NCI-H446 (cell line): Measurements from ENCODE around the gene FBXW11.
"Not testable (repeated sequence)": the region's sequence is repeated elsewhere in the genome, so short reads cannot be mapped to it uniquely, and the experiment has no call there.

ENCODE experiments used
- DNase-seq, 2 experiments: peaks; one replicate each; lab custom pipeline; 2025; lab: John Stamatoyannopoulos, UW

The FBXW11 gene

DNA sequence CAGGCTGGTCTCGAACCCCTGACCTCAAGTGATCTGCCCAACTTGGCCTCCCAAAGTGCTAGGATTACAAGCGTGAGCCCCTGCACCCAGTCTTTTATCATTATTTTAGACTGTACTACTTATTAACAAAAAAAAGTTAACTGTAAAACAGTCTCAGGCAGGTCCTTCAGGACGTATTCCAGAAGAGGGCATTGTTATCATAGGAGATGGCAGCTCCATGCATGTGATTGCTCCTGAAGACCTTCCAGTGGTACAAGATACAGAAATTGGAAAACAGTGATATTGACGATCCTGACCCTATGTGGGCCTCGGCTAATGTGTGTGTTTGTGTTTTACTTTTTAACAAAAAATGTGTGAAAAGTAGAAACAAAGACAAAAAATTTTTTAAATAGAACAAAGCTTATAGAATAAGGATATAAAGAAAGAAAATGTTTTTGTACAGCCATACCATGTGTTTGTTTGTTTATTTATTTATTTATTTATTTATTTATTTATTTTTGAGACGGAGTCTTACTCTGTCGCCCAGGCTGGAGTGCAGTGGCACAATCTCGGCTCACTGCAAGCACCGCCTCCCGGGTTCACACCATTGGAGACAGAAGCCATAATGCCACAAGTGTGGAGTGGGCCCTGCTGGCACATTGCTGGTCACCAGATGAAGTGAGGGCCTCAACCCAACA is 13.8 kb upstream of the FBXW11 start:
- DNase-seq = not testable (repeated sequence)

DNA sequence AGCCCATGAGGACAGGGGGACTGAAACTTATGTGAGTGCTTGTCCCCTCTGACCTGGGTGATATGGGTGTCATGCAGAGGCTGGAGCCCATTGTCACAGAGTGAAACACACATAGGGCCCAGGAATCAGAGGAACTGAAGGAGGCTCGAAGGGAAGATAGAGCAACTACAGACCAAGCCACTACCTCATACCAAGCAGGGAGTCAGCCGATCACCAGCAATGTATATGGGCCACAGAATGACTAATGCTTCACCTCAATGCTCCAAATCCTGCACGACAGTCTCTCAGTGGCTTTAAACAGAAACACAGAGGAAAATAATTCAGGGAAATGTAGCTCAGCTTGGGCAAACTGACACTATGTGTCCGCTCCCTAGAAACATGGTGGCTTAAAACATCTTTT is 8.9 kb upstream of the FBXW11 start:
- DNase-seq = no peak

DNA sequence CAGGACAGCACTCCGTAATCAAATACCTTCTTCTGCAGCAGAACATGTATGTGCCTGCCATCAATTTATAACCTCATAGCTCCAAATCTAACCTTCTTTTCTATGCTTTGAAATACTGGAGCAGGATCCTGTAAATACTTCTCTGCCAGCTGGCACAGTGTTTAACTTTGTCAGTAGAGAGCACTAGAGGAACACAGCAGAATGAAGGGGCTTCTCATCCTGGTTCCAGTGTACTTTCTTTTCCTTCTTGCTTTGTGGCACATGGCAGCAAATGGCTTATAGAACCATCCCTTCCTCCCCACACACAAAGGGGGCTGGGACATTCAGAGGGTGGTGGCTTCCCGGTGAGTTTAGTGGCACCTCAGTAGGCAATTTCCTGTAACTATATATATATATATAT is 3.8 kb upstream of the FBXW11 start:
- peak; percentile 12 to 13 for DNase-seq

DNA sequence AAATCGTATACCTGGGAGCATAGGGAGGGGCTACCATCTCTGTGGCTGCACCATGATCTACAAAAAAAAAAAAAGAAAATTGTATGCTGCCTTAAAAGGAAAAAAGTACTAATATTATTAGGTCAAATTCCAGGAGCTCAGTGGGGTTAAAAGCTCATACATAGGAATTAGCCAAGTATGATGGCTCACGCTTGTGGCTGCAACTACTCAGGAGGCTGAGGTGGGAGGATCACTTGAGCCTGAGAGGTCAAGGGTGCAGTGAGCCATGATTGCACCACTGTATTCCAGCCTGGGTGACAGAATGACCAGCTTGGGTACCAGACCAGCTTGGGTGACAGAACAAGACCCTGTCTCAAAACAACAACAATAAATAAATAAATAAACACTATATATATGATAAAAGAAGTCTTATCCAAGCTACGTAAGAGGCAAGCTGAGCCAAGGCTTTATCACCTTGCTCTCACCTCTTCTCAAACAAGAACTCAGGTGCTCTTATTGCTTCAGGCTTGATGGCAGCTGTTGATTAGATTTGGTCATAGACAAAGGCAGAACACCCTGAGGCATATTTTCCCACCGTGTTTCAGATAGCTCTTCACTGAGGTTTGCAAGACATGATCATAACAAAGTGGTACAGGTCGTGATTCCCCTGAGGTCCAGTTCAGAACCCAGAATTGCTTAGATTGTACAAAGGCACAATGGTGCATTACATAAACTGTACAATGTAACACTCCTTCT is 3.3 kb upstream of the FBXW11 start:
- DNase-seq = no peak

DNA sequence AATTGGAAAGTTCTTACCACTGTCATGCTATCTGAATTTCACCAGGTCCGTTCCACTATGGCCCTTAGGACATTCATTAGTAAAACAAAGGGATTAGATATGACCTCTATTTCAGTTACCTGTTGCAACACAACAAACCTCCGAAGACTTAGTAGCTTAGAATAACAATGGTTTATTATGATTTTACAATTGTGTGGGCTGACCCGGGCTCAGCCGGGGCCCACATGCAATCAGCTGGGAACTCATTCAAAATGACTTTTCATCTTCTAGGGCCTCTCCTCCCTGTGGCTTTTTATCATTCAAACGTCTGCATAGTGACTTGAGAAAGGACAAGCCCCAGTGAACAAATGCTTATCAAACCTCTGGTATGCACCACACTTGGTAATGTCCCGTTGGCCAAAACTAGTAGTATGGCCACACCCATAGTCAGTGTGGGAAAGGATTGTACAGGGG is 2.3 kb upstream of the FBXW11 start:
- DNase-seq = no peak

DNA sequence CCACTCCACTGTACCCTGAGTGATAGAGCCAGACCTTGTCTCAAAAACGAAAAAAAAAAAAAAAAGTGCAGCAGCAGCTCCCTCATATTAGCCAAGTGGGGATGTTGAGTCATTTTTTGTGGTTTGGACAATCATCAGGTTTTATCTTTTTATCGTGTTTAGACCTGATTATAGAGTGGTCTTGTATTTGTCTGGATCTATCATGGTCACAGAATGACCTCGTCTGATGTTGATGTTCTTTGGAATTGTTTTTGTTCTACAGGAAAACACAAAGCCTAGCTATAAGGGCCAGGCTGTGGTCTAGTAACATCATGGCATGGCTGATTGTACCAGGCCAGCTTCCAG is 1.6 kb upstream of the FBXW11 start:
- no peak for DNase-seq

DNA sequence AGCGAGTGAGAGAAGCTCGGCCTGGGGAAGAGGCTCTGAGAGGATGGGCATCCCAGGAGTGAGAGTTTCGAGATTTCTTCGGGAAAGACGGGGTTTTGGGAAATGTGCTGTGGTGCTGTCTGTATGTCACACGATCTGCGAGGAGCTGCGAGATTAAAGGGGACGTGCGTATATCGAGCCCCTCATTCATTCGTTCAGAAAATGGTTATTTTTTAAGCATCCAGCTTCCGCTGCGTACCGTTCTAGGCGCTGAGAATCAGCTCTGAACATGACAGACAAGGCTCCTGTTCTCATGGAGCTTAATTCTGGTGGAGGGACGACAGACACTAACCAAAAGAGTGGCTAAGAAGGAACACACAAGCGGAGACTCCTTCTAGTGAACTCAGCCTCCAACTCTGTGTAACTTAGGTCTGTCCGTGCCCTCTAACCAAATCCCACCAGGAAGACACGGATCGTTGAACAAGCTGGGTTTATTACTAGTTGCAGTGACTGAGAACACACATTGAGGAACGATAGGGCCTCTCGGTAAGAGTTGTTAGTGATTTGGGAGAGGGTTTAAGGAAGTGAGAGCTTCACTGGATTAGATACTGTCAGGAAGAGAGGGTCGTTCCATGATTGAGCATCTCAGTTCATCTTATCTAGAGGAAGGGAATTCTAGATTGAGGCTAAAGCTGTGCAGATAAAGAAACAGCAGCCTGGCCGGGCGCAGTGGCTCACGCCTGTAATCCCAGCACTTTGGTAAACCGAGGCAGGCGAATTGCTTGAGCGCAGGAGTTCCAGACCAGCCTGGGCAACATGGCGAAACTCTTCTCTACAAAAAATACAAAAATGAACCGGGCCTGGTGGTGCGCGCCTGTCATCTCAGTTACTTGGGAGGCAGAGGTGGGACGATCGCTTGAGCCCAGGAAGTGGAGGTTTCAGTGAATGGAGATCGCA is 1.0 kb upstream of the FBXW11 start:
- no peak for DNase-seq

DNA sequence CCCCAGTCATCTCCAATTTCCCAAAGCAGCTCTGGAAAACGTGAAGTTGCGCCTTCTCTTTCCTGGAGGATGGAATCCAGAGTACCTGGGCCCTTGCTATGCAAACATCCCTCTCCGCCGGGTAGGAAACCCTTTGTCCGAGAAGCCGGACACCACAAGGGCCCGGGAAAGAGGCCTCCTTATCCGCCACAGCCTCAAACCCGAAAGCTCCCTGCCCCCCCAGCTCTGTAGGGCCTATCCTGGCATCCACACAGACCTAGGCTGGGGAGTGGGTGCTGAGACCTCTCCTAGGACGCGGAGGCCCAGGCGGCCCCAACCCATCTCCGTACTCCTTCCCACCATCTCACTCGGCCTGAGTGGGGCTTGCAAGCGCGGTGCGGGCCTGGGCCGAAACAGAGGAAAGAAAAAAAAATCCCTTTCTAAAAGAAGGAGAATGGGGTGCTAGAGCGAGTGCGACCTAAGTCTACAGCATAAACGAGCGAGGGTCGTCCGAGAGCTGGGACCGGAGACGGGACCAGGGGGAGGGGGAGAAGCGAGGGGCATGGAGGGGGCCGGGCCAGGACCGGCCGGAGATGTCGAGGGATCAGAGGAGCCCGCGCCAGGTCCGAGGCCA is 624 bp downstream of the FBXW11 start:
- no peak for DNase-seq

DNA sequence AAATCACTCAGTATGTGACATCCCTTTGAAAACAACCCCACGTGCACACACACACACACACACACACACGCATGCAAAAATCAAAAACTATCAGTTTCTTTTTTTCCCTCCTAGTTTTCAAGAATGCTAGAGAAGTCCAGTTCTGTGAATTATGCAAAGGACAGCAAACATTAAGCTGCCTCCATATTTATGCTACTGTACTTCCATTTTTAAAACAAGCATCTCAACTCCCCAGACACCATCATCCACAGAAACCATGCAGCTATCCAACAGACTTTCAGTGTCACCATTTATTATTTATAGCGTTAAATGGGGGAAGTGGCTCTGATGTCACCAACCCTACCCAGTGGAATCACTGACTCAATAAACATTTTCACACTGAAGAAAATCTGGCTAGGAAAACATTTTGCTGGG is 1.6 kb downstream of the FBXW11 start:
- DNase-seq = no peak

DNA sequence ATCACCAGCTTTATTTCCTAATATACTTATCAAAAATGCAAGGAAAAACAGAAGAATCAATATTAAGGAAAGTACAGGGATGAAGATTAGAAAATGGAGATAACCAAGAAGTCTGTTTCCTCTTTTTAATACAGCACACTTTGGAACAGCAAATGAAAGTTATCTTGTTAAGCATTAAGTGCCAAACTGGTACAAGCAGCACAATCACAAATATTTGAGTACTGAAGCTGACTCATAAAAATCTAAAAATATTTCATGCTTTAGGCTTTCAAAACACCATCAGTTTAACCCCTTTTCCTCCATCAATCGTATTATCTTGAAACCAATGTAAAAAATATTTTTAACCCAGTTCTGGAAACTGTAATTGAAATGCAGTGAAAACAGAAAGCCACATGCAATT is 2.7 kb downstream of the FBXW11 start:
- no peak for DNase-seq

DNA sequence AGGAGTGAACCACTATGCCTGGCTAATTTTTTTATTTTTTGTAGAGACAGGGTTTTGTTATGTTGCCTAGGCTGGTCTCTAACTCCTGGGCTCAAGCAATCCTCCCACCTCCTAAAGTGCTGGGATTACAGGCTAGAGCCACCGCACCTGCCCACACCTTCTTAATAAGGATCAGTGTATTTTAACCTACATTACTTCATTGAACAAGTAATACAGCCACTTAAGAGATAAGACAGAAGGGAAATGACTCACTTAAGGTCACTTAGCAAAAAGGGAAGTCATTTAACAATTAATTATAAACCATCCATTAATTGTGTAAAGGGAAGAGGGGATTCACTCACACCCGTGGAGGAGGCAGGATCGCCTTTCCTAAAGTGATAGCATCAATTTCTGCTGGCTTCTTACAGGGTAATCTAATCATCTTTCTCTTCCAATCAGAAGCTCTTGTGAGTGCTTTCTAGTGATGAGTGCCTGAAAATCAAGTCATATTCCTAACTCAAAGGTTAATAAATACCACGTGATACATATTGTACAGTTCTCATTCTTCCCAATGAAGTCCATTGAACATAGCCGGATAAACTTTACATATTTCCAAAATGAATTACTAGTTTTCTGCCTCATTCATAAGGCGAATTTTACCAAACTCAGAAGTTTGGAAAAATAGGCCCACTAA is 3.5 kb downstream of the FBXW11 start:
- no peak for DNase-seq

DNA sequence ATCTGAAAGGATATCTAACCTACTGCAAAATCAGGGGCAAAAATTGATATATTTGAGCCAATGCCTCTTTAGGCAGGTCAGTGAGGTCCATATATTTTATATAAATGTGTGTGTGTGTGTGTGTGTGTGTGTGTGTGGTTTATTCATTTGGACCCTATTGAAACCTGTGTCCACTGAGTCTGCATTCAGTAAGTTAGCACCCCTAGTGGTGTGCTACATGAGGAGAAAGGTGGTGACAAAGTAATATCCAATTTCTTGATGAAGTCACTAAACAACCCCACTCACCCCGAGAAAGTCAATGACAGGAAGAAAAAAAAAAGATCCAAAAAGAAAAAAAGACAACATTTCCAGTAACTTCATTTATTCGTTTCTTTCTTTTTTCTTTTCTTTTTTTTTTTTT is 4.1 kb downstream of the FBXW11 start:
- no peak for DNase-seq

DNA sequence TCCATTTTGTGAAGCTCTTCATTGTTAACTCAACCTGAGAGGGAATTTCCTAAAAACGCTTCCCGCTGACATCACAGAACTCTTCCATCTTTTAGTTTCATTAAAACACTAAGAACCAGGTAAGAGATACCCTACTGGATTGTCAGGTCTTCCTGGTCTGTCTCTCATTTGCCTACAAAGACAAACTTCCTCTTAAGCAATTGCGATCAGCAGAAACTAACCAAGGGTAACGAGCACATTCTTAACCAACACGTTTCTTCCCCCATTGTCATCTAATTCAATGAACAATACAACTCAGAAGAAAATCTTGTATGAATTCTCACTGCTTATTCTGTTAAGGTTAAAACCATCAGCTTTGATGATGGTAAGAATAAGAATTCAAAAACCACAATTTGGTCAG is 6.6 kb downstream of the FBXW11 start:
- no peak for DNase-seq

DNA sequence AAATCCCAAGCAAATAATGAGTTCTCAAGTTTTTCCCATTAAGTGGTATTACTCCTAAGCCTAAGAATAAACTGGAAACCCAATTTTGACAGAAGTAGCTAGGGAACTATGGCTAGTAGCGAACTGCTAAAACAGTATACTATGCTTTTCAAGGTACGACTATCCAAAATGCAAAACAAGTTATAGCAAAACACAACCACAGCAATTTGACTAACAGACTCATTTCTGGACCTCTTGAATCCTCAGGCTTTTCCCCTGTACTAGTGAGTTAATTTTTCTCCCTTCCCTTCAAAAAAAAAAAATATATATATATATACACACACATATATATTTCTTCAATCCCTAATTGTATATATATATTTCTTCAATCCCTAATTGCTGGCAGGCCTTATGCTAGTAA is 7.3 kb downstream of the FBXW11 start:
- no peak for DNase-seq

DNA sequence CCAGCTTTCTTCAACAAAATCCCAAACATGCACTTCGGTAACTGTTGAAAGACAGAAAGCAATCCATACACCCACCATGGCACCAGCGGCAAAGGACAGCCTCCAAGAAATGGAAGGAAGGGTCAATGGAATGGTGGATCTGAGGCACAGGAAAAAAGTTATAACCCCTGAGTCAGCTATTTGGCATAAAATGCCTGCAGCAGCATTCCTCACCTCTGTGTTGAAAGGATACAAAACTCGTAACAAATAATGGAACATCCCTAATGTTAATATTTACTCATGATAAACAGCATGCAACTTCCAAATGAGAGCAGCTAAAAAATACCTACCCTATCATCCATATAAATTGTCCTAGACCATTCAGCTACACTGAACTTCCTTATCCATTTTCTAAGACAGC is 9.4 kb downstream of the FBXW11 start:
- DNase-seq = no peak

DNA sequence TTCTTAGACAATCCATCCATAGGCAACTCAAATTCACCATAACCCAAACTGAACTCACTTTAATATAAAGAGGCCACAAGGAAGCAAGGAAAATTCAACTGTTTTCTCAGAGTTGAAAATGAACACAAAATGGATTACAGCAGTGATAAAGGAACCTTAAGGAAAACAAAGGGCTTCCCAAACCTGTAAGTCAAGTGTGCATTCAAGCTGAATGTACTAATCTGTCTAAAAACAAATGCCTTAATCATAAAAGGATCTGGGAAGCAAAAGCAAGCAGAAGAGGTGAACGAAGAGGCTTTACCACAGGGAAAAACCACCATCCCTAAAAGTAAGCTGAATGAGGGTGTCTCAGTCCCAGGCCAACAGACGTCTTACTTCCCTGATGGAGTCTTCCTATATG is 13.6 kb downstream of the FBXW11 start:
- DNase-seq = no peak

DNA sequence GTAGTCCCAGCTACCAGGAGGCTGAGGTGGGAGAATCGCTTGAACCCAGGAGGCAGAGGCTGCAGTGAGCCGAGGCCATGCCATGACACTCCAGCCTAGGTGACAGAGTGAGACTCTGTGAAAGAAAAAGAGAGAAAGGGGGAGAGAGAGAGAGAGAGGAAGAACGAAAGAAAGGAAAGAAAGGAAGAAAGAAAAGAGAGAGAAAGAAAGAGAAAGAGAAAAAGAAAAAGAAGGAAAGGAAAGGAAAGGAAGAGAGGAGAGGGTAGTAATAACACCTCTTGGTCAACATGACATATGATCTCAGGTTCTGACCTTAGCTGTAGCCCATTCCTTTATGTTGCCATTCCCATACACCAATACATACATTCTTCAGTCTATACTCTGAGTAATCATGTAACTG is 14.1 kb downstream of the FBXW11 start:
- DNase-seq = no peak

DNA sequence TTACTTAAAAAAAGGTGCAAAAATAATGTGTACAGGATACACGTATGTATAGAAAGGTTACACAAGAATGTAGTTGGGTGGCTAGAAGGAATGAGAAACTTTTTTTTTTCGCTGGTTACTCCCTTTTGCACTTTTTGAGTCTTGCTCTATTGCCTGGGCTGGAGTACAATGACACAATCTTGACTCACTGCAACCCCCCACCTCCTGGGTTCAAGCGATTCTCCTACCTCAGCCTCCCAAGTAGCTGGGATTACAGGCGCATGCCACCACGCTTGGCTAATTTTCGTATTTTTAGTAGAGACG is 15.8 kb downstream of the FBXW11 start:
- no peak for DNase-seq

DNA sequence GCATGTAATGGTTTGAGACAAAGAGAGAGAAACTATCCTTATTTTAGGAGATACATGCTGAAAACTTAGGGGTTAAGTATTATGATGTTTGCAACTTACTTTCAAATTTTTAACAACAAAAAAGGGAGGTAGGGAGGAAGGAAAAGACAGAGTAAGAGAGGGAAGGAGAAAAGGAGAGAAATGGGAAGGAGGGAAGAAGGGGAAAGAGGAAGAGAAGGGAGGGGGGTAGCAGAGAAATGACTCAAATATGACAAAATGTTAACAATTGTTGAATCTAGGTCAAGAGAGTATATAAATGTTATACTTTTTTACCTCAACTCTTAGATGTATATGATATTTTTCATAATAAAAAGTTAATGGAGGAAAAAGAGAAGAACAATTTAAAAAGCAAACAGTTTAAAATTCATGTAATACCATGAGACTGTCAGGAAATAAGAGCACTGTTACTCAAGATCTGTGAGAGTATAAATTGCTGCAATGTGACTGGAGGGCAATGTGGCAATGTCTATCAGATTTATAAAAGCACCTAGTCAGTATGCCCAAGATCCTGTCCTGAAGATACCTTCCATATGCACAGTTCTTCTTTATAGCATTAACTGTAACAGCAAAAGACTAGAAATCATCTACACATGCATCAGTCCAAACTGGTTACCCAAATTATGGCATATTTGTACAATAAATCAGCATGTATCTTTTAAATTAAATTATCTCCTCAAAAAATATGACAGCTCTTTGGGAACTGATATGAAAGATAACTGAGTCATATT is 16.3 kb downstream of the FBXW11 start:
- DNase-seq = no peak

DNA sequence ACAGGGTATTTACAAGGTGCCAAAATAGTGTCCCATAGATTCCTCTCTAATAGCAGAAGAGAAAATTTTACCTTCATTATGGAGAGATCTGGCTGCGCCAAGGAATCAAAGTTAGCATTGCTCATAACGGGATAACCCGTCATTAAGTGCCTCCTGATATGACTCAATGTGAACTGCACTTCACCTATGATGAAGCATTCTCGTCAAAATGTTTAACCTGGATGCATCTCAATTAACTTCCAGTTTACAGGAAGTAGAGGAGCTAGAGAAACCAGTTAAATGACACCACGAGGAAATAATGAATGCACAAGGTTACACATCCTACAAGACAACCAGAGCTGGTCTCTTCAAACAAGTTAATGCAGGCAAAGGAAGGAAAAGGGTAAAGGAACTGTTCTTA is 17.2 kb downstream of the FBXW11 start:
- no peak for DNase-seq

DNA sequence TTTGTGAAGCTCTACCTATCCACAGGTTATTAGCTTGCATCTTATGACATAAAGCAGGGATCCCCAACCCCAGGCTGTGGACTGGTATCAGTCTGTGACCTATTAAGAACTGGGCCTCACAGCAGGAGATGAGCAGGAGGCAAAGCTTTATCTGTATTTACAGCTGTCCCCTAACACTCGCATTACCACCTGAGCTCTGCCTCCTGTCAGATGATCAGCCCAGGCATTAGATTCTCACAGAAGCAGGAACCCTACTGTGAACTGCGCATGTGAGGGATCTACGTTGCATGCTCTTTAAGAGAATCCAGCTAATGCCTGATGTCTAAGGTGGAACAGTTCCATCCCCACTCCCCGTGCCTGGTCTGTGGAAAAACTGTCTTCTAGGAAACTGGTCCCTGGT is 19.7 kb downstream of the FBXW11 start:
- DNase-seq = no peak
